ENCODE data around the gene FAM219B.

GRCh38 chr15:74868059-74868458 is 38.6 kb downstream of the FAM219B start:
- TF ChIP-seq POLR2AphosphoS5 (IDR thresholded peaks at IDR 0.05) (peak in 2 of 3 donors; percentile 78 to 87), POLR2A (IDR thresholded peaks at IDR 0.05) (no peak), CTCF (IDR thresholded peaks at IDR 0.05) (no peak), EP300 (IDR thresholded peaks at IDR 0.05) (no peak)

Measured in stomach (tissue), 4 donors.